HepG2 (cell line): Measurements from ENCODE around the gene PALM. TPM values are rescaled to one million over a fixed set of nuclear protein-coding genes. Genes with fewer than 3 reads are reported as not detected.

Experiments used
- AGO2 ChIP-seq: fragments of 200-400 bp; formaldehyde crosslinking; optimal IDR thresholded peaks from 2 replicates; pipeline ENCODE3; 2017; ENCODE audit warnings: mild to moderate bottlenecking, low read depth, low read length, moderate library complexity
- MAFF ChIP-seq: IDR thresholded peaks from 2 replicates; pipeline ENCODE4 v1.6.1; 2011; ENCODE audit warnings: low read depth, low read length, improper control_type of control experiment
- NFYC ChIP-seq: IDR thresholded peaks from 2 replicates; pipeline ENCODE4 v1.6.1; 2016; ENCODE audit warnings: missing genetic modification reagents, missing compliant biosample characterization
- ZNF550 ChIP-seq: sonication (generic); formaldehyde crosslinking; IDR thresholded peaks from 2 replicates; pipeline ENCODE4 v1.4.0; 2020; ENCODE audit warnings: mild to moderate bottlenecking, missing genetic modification reagents, borderline replicate concordance
- ZNF850 ChIP-seq: sonication (generic); formaldehyde crosslinking; conservative IDR thresholded peaks from 2 replicates; pipeline ENCODE4 v1.9.0; 2021; ENCODE audit warnings: mild to moderate bottlenecking, missing genetic modification reagents
- polyA plus RNA-seq, 8 experiments: library from polyadenylated mRNA; depleted of rRNA in 3 of 8; stranded (reverse) in 7 of 8; unstranded in 1 of 8; fragments of >200 nt; fragmentation: Illumina TruSeq in 4 of 8; extraction: Trizol in 4 of 8; gene quantifications; 2 replicates each; pipeline versions ENCODE4 v1.2.1 to v1.2.3, GENCODE V29; 2011 to 2016; ENCODE audit warnings: low read depth in 4 of 8, missing spikeins in 1 of 8, mixed read lengths in 1 of 8; ENCODE audit not compliant: insufficient read depth in 1 of 8
- total RNA-seq, 5 experiments: library from RNA; depleted of rRNA; stranded (reverse); fragments of >200 nt; fragmentation: Illumina TruSeq; extraction: Trizol; gene quantifications; 2 replicates each; pipeline ENCODE4 v1.2.3, GENCODE V29; 2016; ENCODE audit warnings: low read depth in 1 of 5
- TF ChIP-seq, protein P1 (sequence below): sonication (generic); formaldehyde crosslinking; IDR thresholded peaks from 2 replicates; pipeline ENCODE4 v1.4.0; 2020; ENCODE audit warnings: missing genetic modification reagents, borderline replicate concordance
- TF ChIP-seq, protein P2 (sequence below): sonication (generic); formaldehyde crosslinking; IDR thresholded peaks from 2 replicates; pipeline ENCODE4 v1.9.0; 2021; ENCODE audit warnings: missing genetic modification reagents, borderline replicate concordance
- TF ChIP-seq, protein P3 (sequence below): sonication (generic); formaldehyde crosslinking; IDR thresholded peaks from 2 replicates; pipeline ENCODE4 v1.4.0; 2020; ENCODE audit warnings: missing genetic modification reagents
- TF ChIP-seq, protein P4 (sequence below): sonication (generic); formaldehyde crosslinking; IDR thresholded peaks from 2 replicates; pipeline ENCODE4 v1.4.0; 2020; ENCODE audit warnings: low read depth, mild to moderate bottlenecking, missing genetic modification reagents
- TF ChIP-seq, protein P5 (sequence below): sonication (generic); formaldehyde crosslinking; IDR thresholded peaks from 2 replicates; pipeline ENCODE4 v1.4.0; 2020; ENCODE audit warnings: missing genetic modification reagents
- TF ChIP-seq, protein P6 (sequence below): sonication (generic); formaldehyde crosslinking; IDR thresholded peaks from 2 replicates; pipeline ENCODE4 v1.8.0; 2022; ENCODE audit warnings: mild to moderate bottlenecking, missing genetic modification reagents

The PALM gene
- total and polyA plus RNA-seq, 2 of the 13 experiments (the other 11 are each of a cell fraction or from before 2014, with no cell fraction given) = 4.0 to 9.7 TPM

DNA sequence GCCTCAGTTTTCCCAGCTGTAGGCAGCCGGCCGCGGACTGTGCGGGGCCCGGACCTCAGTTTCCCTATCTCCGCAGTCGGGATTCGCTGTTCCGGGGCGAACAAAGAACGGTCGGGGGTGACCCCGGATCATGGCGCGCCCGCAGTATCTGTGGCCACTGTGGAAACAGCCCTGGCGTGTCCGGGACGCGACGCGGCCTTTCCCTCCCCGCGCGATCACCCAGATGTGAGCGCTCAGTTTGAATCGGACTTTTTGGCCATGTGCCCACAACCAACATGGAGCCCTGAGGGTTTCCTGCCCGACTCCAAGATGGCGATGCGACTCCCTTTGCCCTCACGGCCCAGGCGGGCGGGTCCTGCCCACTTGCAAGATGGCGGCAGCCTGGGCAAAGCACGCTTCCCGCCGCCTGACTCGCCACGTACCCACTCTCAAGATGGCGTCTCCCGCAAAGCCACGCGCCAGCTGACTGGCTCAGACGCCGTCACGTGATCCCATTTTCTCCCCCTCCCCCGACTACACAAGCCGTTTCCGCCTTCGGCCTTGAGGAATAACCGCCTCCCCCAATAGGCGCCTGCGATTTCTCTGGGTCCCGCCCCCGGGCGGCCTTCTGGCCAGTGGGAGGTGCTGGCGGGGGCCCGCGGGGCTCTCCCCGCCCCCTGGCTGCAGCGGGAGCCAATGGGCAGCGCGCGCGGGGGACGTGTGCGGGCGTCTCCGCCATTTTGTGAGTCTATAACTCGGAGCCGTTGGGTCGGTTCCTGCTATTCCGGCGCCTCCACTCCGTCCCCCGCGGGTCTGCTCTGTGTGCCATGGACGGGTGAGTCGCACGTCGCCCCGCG, 88.2 kb downstream of the PALM start, which contains the start of gene PTBP1 (continued):
- TF ChIP-seq, protein P1, sequence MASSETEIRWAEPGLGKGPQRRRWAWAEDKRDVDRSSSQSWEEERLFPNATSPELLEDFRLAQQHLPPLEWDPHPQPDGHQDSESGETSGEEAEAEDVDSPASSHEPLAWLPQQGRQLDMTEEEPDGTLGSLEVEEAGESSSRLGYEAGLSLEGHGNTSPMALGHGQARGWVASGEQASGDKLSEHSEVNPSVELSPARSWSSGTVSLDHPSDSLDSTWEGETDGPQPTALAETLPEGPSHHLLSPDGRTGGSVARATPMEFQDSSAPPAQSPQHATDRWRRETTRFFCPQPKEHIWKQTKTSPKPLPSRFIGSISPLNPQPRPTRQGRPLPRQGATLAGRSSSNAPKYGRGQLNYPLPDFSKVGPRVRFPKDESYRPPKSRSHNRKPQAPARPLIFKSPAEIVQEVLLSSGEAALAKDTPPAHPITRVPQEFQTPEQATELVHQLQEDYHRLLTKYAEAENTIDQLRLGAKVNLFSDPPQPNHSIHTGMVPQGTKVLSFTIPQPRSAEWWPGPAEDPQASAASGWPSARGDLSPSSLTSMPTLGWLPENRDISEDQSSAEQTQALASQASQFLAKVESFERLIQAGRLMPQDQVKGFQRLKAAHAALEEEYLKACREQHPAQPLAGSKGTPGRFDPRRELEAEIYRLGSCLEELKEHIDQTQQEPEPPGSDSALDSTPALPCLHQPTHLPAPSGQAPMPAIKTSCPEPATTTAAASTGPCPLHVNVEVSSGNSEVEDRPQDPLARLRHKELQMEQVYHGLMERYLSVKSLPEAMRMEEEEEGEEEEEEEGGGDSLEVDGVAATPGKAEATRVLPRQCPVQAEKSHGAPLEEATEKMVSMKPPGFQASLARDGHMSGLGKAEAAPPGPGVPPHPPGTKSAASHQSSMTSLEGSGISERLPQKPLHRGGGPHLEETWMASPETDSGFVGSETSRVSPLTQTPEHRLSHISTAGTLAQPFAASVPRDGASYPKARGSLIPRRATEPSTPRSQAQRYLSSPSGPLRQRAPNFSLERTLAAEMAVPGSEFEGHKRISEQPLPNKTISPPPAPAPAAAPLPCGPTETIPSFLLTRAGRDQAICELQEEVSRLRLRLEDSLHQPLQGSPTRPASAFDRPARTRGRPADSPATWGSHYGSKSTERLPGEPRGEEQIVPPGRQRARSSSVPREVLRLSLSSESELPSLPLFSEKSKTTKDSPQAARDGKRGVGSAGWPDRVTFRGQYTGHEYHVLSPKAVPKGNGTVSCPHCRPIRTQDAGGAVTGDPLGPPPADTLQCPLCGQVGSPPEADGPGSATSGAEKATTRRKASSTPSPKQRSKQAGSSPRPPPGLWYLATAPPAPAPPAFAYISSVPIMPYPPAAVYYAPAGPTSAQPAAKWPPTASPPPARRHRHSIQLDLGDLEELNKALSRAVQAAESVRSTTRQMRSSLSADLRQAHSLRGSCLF (CRISPR knock-in tag) = no peak
- TF ChIP-seq AGO2 (peak; percentile 86), ZNF550 (CRISPR knock-in tag) (no peak), ZNF850 (CRISPR knock-in tag) (no peak), MAFF (no peak), NFYC (CRISPR knock-in tag) (peak; percentile 96)
- TF ChIP-seq, protein P2, sequence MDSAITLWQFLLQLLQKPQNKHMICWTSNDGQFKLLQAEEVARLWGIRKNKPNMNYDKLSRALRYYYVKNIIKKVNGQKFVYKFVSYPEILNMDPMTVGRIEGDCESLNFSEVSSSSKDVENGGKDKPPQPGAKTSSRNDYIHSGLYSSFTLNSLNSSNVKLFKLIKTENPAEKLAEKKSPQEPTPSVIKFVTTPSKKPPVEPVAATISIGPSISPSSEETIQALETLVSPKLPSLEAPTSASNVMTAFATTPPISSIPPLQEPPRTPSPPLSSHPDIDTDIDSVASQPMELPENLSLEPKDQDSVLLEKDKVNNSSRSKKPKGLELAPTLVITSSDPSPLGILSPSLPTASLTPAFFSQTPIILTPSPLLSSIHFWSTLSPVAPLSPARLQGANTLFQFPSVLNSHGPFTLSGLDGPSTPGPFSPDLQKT (CRISPR knock-in tag) = no peak
- TF ChIP-seq, protein P3, sequence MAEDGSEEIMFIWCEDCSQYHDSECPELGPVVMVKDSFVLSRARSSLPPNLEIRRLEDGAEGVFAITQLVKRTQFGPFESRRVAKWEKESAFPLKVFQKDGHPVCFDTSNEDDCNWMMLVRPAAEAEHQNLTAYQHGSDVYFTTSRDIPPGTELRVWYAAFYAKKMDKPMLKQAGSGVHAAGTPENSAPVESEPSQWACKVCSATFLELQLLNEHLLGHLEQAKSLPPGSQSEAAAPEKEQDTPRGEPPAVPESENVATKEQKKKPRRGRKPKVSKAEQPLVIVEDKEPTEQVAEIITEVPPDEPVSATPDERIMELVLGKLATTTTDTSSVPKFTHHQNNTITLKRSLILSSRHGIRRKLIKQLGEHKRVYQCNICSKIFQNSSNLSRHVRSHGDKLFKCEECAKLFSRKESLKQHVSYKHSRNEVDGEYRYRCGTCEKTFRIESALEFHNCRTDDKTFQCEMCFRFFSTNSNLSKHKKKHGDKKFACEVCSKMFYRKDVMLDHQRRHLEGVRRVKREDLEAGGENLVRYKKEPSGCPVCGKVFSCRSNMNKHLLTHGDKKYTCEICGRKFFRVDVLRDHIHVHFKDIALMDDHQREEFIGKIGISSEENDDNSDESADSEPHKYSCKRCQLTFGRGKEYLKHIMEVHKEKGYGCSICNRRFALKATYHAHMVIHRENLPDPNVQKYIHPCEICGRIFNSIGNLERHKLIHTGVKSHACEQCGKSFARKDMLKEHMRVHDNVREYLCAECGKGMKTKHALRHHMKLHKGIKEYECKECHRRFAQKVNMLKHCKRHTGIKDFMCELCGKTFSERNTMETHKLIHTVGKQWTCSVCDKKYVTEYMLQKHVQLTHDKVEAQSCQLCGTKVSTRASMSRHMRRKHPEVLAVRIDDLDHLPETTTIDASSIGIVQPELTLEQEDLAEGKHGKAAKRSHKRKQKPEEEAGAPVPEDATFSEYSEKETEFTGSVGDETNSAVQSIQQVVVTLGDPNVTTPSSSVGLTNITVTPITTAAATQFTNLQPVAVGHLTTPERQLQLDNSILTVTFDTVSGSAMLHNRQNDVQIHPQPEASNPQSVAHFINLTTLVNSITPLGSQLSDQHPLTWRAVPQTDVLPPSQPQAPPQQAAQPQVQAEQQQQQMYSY (CRISPR knock-in tag) = no peak
- TF ChIP-seq, protein P4, sequence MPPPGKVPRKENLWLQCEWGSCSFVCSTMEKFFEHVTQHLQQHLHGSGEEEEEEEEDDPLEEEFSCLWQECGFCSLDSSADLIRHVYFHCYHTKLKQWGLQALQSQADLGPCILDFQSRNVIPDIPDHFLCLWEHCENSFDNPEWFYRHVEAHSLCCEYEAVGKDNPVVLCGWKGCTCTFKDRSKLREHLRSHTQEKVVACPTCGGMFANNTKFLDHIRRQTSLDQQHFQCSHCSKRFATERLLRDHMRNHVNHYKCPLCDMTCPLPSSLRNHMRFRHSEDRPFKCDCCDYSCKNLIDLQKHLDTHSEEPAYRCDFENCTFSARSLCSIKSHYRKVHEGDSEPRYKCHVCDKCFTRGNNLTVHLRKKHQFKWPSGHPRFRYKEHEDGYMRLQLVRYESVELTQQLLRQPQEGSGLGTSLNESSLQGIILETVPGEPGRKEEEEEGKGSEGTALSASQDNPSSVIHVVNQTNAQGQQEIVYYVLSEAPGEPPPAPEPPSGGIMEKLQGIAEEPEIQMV (CRISPR knock-in tag) = no peak
- TF ChIP-seq, protein P5, sequence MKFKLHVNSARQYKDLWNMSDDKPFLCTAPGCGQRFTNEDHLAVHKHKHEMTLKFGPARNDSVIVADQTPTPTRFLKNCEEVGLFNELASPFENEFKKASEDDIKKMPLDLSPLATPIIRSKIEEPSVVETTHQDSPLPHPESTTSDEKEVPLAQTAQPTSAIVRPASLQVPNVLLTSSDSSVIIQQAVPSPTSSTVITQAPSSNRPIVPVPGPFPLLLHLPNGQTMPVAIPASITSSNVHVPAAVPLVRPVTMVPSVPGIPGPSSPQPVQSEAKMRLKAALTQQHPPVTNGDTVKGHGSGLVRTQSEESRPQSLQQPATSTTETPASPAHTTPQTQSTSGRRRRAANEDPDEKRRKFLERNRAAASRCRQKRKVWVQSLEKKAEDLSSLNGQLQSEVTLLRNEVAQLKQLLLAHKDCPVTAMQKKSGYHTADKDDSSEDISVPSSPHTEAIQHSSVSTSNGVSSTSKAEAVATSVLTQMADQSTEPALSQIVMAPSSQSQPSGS (CRISPR knock-in tag) = peak; percentile 67; the same call in 1 of the 2 replicates
- TF ChIP-seq, protein P6, sequence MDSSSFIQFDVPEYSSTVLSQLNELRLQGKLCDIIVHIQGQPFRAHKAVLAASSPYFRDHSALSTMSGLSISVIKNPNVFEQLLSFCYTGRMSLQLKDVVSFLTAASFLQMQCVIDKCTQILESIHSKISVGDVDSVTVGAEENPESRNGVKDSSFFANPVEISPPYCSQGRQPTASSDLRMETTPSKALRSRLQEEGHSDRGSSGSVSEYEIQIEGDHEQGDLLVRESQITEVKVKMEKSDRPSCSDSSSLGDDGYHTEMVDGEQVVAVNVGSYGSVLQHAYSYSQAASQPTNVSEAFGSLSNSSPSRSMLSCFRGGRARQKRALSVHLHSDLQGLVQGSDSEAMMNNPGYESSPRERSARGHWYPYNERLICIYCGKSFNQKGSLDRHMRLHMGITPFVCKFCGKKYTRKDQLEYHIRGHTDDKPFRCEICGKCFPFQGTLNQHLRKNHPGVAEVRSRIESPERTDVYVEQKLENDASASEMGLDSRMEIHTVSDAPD = 0 out of 2 replicates have a peak, but pooled peaks have one; percentile 78
